ENCODE measurements around the gene PRG3. TPM values are rescaled to one million over a fixed set of nuclear protein-coding genes. Genes with fewer than 3 reads are reported as not detected.

The PRG3 gene
- total and polyA plus RNA-seq, 2 of the 4 experiments (the other 2 are of a cell fraction): not detected

DNA sequence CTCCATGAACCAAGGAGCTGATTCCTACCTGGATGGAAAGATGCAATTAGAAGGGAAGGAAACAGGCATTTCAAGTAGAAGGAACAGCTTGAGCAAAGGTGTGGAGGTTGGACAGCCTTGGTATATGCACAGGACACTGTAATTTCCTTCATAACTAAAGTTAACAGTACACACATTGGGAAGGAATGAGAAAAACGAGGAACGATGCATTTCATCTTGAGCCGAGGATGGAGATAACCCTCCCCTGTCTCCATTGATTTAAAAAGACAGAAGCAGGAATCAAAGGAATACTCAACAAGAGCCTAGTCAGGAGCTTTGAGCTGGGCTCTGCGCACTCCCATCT is 11.8 kb upstream of the PRG3 start:
- Histone ChIP-seq H3K4me3 (ENCODE audit: insufficient read depth, low read depth, low read length) (no peak overlapping the region), H4K5ac (ENCODE audit: low read depth, low read length) (no peak overlapping the region), H3K4me1 (ENCODE audit: control insufficient read depth, insufficient read depth, low read length) (no peaks in the 10 kb centered on the region), H3K4me2 (ENCODE audit: low read depth, low read length) (no peak overlapping the region), H3K9me3 (ENCODE audit: control insufficient read depth, insufficient read depth, low read length) (no peaks in the 10 kb centered on the region), H4K20me1 (ENCODE audit: insufficient read depth, low read length) (no peaks in the 10 kb centered on the region; the same call in 1 of the 2 replicates), H2BK5ac (ENCODE audit: low read depth, low read length, poor library complexity, severe bottlenecking) (no peak overlapping the region), H2BK120ac (ENCODE audit: low read depth, low read length) (no peak overlapping the region), H2AK5ac (ENCODE audit: low read depth, low read length) (no peak overlapping the region), H3K4ac (ENCODE audit: low read depth, low read length) (no peak overlapping the region), H3K23ac (ENCODE audit: low read depth, low read length) (no peak overlapping the region), H3K27ac (ENCODE audit: insufficient read depth, low read length) (no peak overlapping the region), H3K36me3 (ENCODE audit: control insufficient read depth, insufficient read depth, low read length) (no peaks in the 10 kb centered on the region), H2BK15ac (ENCODE audit: low read depth, low read length) (no peak overlapping the region), H4K8ac (ENCODE audit: low read depth in 2 of 2, low read length in 2 of 2) (no peak overlapping the region), H3K14ac (replicated peaks; ENCODE audit: low read depth, low read length) (no peak overlapping the region), H3K18ac (ENCODE audit: low read depth, low read length) (no peak overlapping the region), H3K27me3 (ENCODE audit: control insufficient read depth, insufficient read depth, low read length) (peaks cover 48% of the 10 kb centered on the region), H2AK9ac (replicated peaks; ENCODE audit: low read depth, low read length, poor library complexity) (no peak overlapping the region), H3K79me1 (ENCODE audit: low read depth in 1 of 2, low read length in 2 of 2) (no peaks in the 10 kb centered on the region), H3K9me1 (ENCODE audit: insufficient read depth, low read length) (no peaks in the 10 kb centered on the region), H3K9ac (ENCODE audit: low read depth, low read length) (no peak overlapping the region), H4K91ac (ENCODE audit: insufficient read depth, low read depth, low read length) (no peak overlapping the region), H2AFZ (replicated peaks; ENCODE audit: low read length, poor library complexity) (no peak overlapping the region), H3K56ac (ENCODE audit: extremely low read depth, insufficient read depth, low read length) (no peak overlapping the region), H2BK20ac (ENCODE audit: low read depth, low read length) (no peak overlapping the region)
- POLR2A ChIA-PET (ENCODE audit: unreplicated experiment): no interaction called here
- ATAC-seq (ENCODE audit: low read depth): no peak
- dilution Hi-C loops (cut with HindIII; ENCODE audit: low sequenced_read_pairs, unreplicated experiment): no loop called here
- TF ChIP-seq, protein P1, sequence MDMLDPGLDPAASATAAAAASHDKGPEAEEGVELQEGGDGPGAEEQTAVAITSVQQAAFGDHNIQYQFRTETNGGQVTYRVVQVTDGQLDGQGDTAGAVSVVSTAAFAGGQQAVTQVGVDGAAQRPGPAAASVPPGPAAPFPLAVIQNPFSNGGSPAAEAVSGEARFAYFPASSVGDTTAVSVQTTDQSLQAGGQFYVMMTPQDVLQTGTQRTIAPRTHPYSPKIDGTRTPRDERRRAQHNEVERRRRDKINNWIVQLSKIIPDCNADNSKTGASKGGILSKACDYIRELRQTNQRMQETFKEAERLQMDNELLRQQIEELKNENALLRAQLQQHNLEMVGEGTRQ (IDR thresholded peaks at IDR 0.05; ENCODE audit: low read depth, low read length): no peak
- TF ChIP-seq RAD21 (IDR thresholded peaks at IDR 0.05; ENCODE audit: low read length): no peak
- no peak for TF ChIP-seq RFX5 (IDR thresholded peaks at IDR 0.05; ENCODE audit: low read depth, low read length)
- no peak for TF ChIP-seq MXI1 (IDR thresholded peaks at IDR 0.05; ENCODE audit: borderline replicate concordance, low read depth, low read length)
- TF ChIP-seq BHLHE40 (IDR thresholded peaks at IDR 0.05; ENCODE audit: low read depth, low read length): no peak
- no peak for TF ChIP-seq FOS (IDR thresholded peaks at IDR 0.05; ENCODE audit: low read depth, low read length)
- TF ChIP-seq, protein P2, sequence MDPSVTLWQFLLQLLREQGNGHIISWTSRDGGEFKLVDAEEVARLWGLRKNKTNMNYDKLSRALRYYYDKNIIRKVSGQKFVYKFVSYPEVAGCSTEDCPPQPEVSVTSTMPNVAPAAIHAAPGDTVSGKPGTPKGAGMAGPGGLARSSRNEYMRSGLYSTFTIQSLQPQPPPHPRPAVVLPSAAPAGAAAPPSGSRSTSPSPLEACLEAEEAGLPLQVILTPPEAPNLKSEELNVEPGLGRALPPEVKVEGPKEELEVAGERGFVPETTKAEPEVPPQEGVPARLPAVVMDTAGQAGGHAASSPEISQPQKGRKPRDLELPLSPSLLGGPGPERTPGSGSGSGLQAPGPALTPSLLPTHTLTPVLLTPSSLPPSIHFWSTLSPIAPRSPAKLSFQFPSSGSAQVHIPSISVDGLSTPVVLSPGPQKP (IDR thresholded peaks at IDR 0.05; ENCODE audit: borderline replicate concordance, low read depth, low read length): no peak
- WGBS, 2 experiments (ENCODE audit: extremely low coverage in 2 of 2, insufficient read length in 1 of 2): no CpG with 5 or more reads among the region's 4 CpGs
- no peak for DNase-seq
- no TSS peak for BruUV-seq (replicated peaks)
- CTCF ChIA-PET: no interaction called here
- intact Hi-C loops (cut with micrococcal nuclease): no loop called here
- in situ Hi-C loops (cut with MboI; ENCODE audit: low sequenced_read_pairs): no loop called here

All from IMR-90 (cell line).